HG03175 (cell line): Measurements from ENCODE around the gene ZNF407.

Experiments
- ATAC-seq: cut with Tn5 transposase; IDR thresholded peaks from one replicate; pipeline ENCODE4 v1.9.1; 2021; ENCODE audit warnings: mild to moderate bottlenecking, moderate library complexity; ENCODE audit not compliant: unreplicated experiment

ZNF407 gene

DNA sequence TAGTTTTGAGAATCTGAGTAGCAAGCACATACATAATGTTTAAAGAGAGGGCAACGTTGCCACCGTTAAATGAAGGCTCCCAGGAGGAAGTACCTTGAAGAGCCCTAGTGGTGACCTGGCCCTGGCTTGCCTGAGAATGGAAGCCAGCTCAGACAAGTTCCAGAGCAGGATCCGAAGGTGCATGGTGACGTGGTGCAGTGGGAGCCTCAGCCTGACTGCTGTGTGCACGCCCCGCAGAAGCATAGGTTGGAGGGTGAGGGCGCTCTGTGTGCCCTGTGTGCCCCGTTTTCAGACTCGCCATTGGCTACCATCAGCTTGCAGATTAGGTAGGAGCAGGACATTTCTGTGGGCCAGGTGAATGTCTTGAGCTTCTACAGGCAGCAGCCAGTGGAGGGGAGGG, 68.2 kb downstream of the ZNF407 start:
- ATAC-seq: no peak

DNA sequence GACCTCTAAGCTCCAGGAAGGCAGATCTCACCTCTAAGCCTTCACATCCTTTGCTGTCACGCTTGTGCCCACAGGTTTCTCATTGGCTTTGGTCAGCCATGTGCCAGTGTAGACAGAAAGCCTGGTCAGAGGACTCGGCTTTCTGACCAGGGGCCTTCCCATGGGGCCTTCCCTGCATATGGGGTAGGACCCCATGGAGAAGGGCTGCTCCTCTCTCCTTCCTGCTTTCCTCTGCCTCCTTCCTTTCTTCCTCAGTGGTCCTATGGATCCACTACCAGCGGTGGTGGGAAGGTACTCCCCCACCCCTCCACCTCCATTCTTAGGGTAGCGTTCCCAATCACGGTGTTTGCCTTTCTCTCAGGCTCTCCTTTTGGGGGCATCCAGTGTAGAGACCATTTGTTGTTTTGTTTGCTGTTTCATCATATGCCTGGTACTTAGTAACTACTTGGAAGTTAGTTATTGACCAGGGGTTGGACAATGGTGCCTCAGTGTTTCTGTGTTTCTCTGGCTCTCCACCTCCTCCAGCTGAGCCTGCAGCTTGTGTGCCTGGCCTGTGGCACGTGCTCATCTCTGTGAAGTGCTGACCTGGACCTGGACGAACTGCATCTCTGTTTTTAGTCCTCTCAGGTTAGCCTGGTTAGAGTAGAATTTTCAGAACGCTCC, 71.6 kb downstream of the ZNF407 start:
- no peak for ATAC-seq

DNA sequence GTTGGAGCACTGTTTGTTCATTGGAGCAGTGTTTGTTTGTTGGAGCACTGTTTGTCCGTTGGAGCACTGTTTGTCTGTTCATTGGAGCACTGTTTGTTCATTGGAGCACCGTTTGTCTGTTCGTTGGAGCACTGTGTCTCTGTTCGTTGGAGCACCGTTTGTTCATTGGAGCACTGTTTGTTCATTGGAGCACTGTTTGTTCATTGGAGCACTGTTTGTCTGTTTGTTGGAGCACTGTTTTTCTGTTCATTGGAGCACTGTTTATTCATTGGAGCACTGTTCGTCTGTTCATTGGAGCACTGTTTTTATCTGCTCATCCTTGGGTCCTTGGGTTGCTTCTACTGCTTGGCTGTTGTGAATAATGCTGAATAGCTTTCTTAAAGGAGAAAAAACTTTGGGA, 74.7 kb downstream of the ZNF407 start:
- no peak for ATAC-seq

DNA sequence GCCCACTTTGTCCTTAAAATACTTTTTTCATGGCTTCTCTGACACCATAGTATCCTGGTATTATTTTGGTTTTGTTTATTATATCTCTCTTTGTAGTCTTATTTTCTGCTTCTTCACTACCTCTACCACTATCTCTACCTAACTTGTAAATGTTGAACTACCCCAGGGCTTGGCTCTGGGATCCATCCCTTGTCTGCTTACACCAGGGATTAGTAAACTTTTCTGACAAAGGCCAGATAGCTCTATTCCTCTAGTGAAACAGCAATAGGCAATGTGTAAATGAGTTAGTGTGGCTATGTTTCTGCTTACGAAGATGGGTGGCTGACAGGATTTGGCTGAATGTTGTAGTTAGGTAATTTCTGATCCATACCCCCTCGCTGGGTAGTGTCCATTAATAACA, 76.8 kb downstream of the ZNF407 start:
- no peak for ATAC-seq

DNA sequence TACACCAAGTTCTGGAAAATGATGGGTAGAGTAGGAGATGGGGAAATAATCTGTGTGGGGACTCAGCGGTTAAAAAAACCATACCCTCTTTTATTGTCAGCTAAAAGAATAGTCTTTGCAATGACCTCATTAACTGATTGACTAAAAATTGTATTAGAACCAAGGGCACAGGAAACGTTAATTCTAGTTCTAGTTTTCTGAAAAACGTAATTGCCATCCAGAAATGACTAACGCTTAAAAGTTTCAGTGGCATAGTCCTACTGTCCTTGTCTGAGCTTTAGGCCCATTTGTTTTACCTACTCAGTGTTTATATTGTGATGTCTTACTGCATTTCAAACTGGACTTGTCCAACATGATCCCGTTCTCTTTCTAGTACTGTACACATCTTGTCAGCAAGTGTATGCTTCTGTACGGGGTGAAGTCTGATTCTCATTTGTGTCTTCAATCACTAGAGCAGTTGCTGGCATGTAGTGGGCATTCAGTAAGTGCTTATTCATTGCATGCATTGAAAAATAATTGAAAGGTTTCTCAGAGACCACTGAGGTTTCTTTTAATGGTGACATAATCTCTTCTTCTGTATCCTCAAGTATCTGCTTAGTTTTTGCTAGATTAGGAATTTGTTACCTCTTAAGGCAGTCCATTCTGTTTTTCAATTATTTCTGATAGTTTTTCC, 81.5 kb downstream of the ZNF407 start:
- ATAC-seq: peak; percentile 75

DNA sequence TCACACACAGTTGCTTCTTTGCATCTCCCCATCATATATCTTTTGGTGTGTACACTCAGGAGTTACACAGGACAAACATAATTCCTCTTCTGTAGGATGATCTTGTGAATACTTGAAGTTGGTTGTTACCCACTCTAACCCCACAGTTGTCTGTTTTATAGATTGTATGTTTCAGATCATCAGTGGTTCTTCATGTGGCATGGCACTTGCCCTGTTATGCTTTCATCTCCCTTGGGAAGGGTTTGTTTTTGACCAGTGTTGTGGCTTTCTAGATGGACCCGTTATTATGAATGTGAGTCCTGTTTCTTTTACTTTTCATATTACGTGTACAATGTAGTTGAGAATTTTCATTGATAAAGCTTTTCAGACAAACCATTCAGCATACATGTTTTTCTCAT, 82.0 kb downstream of the ZNF407 start:
- no peak for ATAC-seq

DNA sequence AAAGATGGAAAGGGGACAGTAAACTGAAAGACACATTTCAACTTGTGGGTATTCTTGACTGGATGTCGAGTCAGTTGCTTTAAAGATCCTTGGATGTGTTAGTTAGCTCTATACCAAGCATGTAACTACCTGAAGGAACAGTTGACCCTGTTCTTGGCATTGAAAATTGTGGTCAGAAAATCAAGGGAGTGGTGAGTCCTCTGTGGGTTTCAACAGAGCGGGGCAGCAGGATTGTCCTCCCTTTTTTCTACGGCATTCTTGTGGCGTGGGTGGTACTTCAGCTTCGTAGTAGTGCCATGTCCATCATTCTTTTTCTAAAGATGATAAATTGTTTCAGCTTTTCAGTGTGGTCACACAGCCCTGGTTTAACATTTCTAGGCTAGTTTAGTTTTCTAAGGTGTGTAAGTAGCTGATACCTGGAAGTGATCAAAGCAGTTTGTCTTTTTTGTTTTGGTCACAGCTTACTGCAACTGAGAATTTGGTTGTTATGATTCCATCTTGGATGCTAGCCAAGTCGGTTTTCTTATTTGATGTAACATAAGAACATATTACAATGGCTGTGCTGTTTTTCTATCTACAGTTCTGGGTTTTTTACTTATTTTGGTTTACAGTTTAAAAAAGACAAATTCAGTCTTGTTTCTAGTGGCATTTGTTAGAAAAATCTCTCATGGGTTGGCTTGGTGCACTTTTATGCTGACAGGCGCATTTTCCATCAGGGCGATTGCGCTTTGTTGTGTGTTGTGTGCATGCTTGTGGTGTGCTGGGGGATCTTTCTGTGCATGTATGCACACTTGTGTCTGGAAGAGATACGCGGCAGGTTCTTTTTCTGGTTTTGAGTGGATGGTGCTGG, 84.7 kb downstream of the ZNF407 start:
- no peak for ATAC-seq

DNA sequence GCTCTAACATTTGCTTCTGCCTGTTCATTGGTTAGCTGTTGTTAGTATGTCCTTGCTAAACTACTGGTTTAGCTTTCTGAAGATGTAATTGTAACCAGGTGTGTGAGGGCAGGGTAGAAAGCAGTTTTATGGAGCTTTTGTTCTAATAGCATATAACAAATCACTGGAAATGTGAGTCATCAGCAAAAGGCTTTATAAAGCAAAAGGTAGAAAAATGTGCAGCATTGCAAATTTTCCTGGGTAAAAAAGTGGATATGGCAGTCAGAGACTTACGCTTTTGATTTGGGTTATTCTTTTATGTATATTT, 85.3 kb downstream of the ZNF407 start:
- no peak for ATAC-seq

DNA sequence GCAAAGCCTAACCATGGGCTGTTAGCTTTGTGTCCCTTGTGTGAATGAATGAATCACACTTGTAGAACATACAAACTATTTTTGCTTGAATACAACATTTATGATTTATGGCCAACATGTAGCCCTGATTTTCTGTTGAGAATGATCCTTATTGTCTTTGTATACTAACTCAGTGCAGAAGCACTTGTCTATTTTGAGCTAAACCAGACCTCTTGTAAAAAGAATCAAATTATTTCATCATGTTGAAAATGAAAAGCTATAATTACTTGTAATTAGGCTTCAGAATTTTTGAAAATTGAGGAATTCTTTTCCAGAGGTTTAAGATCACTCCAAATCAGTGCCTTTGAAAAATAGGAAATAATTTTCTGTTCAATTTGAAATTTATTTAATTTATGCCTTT, 85.9 kb downstream of the ZNF407 start:
- ATAC-seq: no peak

DNA sequence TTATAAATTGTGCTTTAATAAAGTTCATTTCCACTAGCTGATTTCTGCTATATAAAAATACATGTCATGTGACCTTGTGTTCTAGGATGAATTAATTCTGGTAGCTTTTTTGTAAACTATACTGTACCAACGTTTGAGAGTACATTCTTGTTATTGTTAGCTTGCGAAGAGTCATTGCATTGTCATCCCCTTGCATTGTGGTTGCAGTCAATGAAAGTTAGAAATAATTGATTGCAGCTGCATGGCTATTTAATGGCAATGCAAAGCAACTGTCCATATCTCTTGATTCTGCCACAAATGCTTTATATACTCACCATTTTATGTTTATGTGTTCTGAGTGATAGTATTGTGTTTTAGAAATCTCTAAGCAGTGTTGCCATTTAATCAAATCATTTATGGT, 91.6 kb downstream of the ZNF407 start:
- ATAC-seq: no peak

DNA sequence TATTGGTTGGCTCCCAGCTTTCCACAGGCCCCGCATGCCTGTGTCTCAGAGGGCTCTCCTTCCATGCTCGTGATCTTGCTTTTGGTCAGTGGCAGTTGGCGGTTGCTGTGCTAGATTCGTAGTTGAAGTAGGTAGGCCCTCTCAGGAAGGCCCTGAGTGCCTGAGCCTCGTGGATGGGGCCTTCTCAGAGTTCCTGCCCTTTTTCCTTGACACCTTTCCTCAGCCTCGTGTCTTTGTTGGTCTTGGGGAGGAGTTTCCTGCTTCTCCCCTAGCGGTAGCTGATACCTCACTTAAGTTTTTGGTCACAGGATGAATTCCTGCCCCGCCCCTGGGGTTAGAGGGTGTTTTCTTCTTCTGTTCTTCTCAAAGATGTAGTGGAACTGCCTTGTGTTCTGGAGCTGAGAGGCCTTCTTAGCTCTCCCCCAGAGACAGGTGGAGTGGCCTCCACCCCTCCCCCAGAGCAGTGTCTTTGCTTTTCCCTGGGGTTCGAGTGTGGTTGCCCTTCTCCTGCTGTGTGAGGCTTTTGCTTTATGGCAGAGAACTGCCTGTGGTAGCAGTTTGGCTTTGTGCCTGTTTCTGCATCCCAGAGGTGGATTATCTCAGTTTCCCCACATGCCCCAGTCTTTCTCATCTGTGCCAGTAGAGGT, 94.8 kb downstream of the ZNF407 start:
- ATAC-seq: no peak

DNA sequence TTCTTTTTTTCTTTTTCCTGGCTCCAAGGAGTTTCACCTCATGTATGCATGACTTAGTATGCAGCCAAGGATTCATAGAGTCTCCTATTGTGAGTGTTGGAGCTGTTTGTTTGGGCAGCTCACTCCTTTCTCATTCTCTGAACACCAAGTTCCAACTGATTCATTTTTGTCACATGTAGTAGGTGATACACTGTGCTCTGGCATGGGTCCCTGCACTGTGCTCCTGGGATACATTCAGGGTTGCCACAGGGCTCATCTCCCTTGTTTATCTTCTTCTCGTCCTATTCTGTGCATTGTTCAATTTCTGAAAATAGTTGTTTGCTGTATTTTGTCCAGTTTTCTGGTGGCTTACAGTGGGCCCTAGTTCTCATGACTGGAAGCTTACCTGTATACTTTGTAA, 96.8 kb downstream of the ZNF407 start:
- ATAC-seq: no peak

DNA sequence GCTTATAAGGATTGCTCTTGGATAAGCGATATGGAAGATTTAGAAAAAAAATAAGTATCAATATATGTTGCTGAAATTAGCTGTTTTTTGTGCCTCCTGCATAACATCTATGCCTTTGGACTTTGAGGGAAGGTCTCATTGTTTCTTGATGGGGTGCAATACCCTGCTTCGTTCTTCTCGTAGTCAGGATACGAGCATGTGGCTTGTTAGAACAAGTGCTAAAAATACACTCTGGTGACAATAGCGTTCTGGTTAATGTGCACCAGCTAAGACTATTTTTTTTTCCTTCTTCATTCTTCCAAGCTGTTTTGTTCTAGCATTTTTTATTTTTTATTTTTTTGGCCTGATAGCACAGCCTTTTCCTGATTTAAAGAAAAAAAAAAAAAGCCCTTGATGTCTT, 97.5 kb downstream of the ZNF407 start:
- no peak for ATAC-seq

DNA sequence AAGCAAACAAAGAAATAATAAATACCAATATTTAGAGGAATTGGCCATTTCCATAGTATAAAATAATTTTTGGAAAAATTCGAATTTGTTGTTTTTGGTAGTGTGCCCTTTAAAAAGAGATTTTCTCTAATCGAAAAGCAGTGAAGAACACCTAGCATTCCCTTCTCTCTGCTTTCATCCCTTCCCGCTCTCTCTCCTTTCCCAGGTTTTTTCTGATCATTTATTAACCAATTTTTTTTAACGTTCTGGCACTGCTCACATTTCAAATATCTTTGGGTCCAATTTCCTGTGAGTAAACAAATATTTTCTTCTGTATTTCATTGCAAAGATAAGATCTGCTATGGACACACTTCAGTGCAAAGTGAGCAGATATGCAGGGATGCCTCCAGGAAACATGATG, 101.2 kb downstream of the ZNF407 start:
- ATAC-seq: no peak

DNA sequence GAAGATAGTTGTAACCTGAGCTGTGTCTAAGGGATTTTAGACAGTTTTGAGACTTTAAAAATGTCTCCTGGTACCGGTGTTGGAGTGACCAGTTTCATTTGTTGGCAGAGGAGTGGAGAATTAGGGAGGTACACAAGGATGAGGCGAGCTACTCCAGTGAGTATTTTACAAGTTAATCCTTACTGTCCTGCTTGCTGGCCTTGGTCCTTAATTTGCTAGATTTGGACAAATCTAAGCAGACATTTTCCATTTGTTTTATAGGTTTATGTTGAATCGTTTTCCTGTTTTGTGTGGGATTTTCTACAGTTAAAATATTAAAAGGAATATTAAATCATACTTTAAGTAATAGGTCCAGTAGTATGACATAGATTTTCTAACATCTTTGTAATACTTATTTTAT, 101.8 kb downstream of the ZNF407 start:
- no peak for ATAC-seq

DNA sequence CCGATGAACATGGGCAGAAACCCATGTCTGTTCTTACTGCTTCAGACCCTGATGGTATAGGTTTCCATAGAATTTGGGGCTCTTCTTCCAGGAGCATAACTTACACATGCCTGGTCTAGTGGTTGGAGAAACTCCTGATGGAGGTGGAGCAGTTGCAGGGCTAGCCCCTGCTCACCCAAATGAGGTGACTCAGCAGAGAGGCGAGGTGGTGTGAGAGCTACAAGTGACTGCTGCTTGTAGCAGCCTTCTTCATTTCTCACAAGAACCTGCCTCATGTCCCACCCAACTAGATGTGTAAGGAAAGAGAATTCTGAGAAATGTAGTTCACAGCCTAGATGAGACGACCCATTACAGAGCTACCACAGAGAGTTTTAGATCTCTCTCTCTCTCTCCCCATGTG, 105.3 kb downstream of the ZNF407 start:
- no peak for ATAC-seq

DNA sequence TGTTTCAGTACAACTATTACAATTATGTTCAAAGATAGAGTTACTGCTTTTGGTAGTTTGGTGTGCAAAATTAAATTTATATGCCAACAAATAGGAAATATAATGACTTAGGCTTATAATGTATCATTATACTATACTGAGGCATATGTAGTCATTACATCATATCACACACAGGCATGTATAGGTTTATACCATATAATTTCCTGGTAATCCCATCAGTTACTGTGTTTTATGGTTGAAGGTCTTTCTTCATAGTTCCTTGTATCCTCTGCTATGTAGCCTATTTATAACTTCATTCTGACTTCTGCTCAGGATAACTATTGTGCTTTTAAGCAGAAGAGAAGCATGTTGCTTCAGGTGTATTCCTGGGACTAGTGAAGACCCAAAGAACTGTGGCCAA, 110.5 kb downstream of the ZNF407 start:
- no peak for ATAC-seq

DNA sequence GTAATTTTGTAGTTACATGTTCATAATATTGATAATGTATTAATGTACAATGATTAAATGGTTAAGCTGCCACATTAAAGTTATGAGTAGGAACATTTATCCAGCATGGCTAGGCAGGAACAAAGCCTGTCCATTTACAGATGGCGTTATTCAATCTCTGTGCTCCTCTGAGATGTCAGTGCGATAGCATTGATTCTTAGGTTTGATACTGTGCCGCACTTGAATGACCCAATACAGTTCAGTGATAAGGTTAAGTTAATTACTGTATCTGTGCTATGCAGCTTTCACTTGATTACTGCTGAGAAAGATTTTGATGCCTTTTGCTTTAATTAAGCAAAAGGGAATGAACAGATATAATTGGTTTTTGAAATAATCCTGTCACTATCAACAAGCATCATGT, 111.8 kb downstream of the ZNF407 start:
- no peak for ATAC-seq

DNA sequence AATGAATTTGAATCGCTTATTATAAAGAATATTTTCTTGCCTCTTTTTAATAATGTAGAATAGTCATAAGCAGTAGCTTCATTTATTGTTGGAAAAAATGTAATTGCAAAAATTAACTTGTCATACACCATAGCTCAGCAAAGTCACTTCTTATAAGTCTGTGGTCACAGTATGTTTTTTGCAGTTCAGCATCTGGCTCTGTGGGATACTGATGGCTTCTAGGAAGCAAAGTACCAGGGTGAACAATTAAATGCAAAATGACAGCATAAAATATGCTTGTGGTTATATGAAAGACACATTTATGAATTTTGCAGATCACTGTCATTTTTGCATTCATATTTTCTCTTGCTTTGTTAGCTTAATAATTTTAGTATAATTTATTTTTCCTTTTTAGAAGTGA, 116.5 kb downstream of the ZNF407 start:
- no peak for ATAC-seq

DNA sequence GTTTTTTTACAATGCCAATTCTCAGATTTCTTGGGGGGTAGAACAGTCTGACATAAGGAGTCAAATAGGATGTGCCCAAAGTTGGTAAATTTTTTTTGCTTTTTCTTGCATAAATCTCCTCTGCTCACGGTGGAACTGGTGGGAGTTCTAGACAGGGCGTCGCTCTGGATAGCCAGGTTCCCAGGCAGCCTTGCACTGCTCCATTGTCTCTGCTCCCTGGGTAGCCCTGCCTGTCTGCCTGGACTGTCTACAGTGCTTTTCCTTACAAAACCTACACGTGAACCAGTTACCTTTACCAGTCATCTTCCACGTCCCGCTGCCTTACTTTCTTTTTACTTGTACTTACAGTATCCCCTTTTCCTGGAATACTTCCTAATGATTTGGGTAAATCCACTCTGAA, 117.1 kb downstream of the ZNF407 start:
- ATAC-seq: no peak

DNA sequence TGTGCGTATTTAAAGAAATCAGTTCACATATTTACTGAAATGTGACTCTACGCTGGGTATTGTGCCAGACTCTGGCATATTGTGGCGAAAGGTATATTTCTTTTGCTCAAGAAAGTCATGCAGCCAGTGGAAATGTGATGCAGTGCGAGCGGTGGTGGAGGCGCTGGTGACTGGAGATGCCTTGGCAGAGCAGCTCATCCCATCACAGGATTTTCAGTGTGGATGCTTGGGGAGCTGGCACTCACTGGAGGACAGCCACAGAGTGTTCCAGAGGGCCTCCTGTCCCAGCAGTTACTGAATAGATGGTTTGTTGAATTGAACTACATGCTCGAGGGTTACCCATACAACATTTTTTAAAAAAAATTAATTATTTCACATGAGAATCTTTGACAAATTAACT, 117.6 kb downstream of the ZNF407 start:
- ATAC-seq: no peak
